K562 (cell line): Measurements from ENCODE around the gene WDR5B. TPM values are rescaled to one million over a fixed set of nuclear protein-coding genes. Genes with fewer than 3 reads are reported as not detected.
A peak's percentile ranks its signal among the peaks of the same experiment; 100 is the strongest.

Source experiments
- ATAC-seq: fragments of 200-7000 bp; cut with Tn5 transposase; 3 replicates; pipeline ENCODE4 v1.9.1; 2020; ENCODE audit warnings: moderate library complexity
- BruUV-seq: library from RNA; stranded (reverse); fragments of 400-500 nt; replicated peaks from 2 replicates; lab custom pipeline; 2021; lab: Mats Ljungman, UMichigan
- CTCF ChIA-PET: fragments of 300-600 bp; formaldehyde crosslinking; extraction: SDS; loops from one replicate; lab custom pipeline; 2021; ENCODE audit warnings: low intra/inter-chr PET ratio; lab: Yijun Ruan, JAX
- POLR2A ChIA-PET: fragments of 300-600, 350-650 bp; sonication (Branson Sonifier 250); formaldehyde crosslinking; extraction: SDS; loops from one replicate; lab custom pipeline; 2021; ENCODE audit warnings: antibody characterized with exemption, inconsistent platforms; lab: Yijun Ruan, JAX
- DNase-seq, 4 experiments: peaks; one replicate each; pipeline versions ENCODE4 v3.0.0 to v3.0.0-alpha.2; 2011 to 2018; ENCODE audit warnings: low spot score in 3 of 4, mixed read lengths in 3 of 4; ENCODE audit errors: extremely low read depth in 1 of 4
- FAIRE-seq: peaks from 2 replicates; lab custom pipeline; 2011; peaks lifted over from hg19 to GRCh38; lab: Jason Lieb, UNC
- H2AFZ ChIP-seq: 2 replicates; pipeline ENCODE4 v1.6.0; 2011; ENCODE audit warnings: low read depth, low read length, control low read depth, inconsistent platforms
- H3K27ac ChIP-seq: fragments of 200-600 bp; 3 replicates; pipeline ENCODE4 v1.8.0; 2011; ENCODE audit warnings: low read depth, mild to moderate bottlenecking, control low read depth, inconsistent platforms, low read length, moderate library complexity, mixed read lengths; ENCODE audit errors: extremely low read depth
- H3K27me3 ChIP-seq, 2 experiments: fragments of 300-600 bp in 1 of 2; 2 replicates in 1 of 2; 3 replicates in 1 of 2; pipeline versions ENCODE4 v1.6.0 to v1.8.0; 2011; ENCODE audit warnings: inconsistent platforms in 2 of 2, low read length in 2 of 2, mild to moderate bottlenecking in 1 of 2, mixed read lengths in 1 of 2, moderate library complexity in 1 of 2; ENCODE audit not compliant: control insufficient read depth in 2 of 2, insufficient read depth in 2 of 2
- H3K36me3 ChIP-seq: fragments of 300-600 bp; 3 replicates; pipeline ENCODE4 v1.8.0; 2011; ENCODE audit warnings: mild to moderate bottlenecking, low read length, inconsistent platforms; ENCODE audit not compliant: control insufficient read depth, insufficient read depth
- H3K4me1 ChIP-seq, 2 experiments: fragments of 200-600 bp in 1 of 2; replicated peaks in 1 of 2; 2 replicates in 1 of 2; 3 replicates in 1 of 2; pipeline versions ENCODE4 v1.5.1 to v1.8.0; 2011; ENCODE audit warnings: inconsistent platforms in 2 of 2, low read length in 2 of 2, mild to moderate bottlenecking in 1 of 2, mixed read lengths in 1 of 2, moderate library complexity in 1 of 2; ENCODE audit not compliant: control insufficient read depth in 2 of 2, insufficient read depth in 2 of 2
- H3K4me2 ChIP-seq: 2 replicates; pipeline ENCODE4 v1.6.1; 2011; ENCODE audit warnings: low read length, control low read depth, inconsistent platforms, mixed read lengths; ENCODE audit not compliant: insufficient read depth
- H3K4me3 ChIP-seq: fragments of 200-600 bp; sonication (generic), shearing (Covaris generic); 2 replicates; pipeline ENCODE4 v1.5.1; 2016; ENCODE audit warnings: control low read depth, inconsistent platforms
- H3K79me2 ChIP-seq: fragments of 200-600 bp; 3 replicates; pipeline ENCODE4 v1.8.0; 2011; ENCODE audit warnings: low read length, inconsistent platforms; ENCODE audit not compliant: control insufficient read depth, insufficient read depth
- H3K9ac ChIP-seq, 2 experiments: 2 replicates each; pipeline versions ENCODE4 v1.6.0 to v1.6.1; 2011; ENCODE audit warnings: low read depth in 2 of 2, low read length in 2 of 2, control low read depth in 1 of 2, inconsistent platforms in 1 of 2, mild to moderate bottlenecking in 1 of 2, mixed read lengths in 1 of 2; ENCODE audit not compliant: insufficient read depth in 1 of 2
- H3K9me1 ChIP-seq: one replicate; pipeline ENCODE4 v1.6.0; 2011; ENCODE audit warnings: inconsistent platforms, mild to moderate bottlenecking, low read length, moderate library complexity; ENCODE audit not compliant: control insufficient read depth, insufficient read depth
- H3K9me3 ChIP-seq: replicated peaks from 2 replicates; pipeline ENCODE4 v1.5.1; 2011; ENCODE audit warnings: low read depth, low read length, inconsistent platforms; ENCODE audit not compliant: control insufficient read depth, insufficient read depth
- H4K20me1 ChIP-seq: replicated peaks from 2 replicates; pipeline ENCODE4 v1.6.1; 2011; ENCODE audit warnings: low read length, inconsistent platforms, mixed read lengths; ENCODE audit not compliant: control insufficient read depth, insufficient read depth
- CBX1 ChIP-seq: sonication (generic); IDR thresholded peaks from 2 replicates; pipeline ENCODE4 v1.6.1; 2016; ENCODE audit warnings: antibody characterized with exemption, low read depth, mild to moderate bottlenecking
- CREB1 ChIP-seq, 2 experiments: sonication (generic) in 1 of 2; formaldehyde crosslinking in 1 of 2; IDR thresholded peaks; 2 replicates each; pipeline versions ENCODE4 v1.6.1 to v1.8.0; 2012 to 2022; ENCODE audit warnings: inconsistent platforms in 1 of 2, mild to moderate bottlenecking in 1 of 2, missing genetic modification reagents in 1 of 2, moderate library complexity in 1 of 2
- EP400 ChIP-seq: fragments of 450-650 bp; IDR thresholded peaks from 2 replicates; pipeline ENCODE4 v1.6.1; 2017; ENCODE audit warnings: antibody characterized with exemption, mild to moderate bottlenecking, moderate library complexity
- L3MBTL2 ChIP-seq: fragments of 450-650 bp; IDR thresholded peaks from 2 replicates; pipeline ENCODE4 v1.6.1; 2016; ENCODE audit warnings: mild to moderate bottlenecking, moderate library complexity
- MYNN ChIP-seq, 2 experiments: sonication (generic); formaldehyde crosslinking in 1 of 2; IDR thresholded peaks; 2 replicates each; pipeline versions ENCODE4 v1.5.0 to v1.6.1; 2016 to 2020; ENCODE audit warnings: antibody characterized with exemption in 1 of 2, missing genetic modification reagents in 1 of 2
- PHTF2 ChIP-seq: fragments of 250-450 bp; sonication (Bioruptor Pico); IDR thresholded peaks from 2 replicates; pipeline ENCODE4 v1.5.0; 2021; ENCODE audit warnings: mild to moderate bottlenecking
- PTBP1 ChIP-seq: fragments of 200-400 bp; formaldehyde crosslinking; IDR thresholded peaks from 2 replicates; pipeline ENCODE4 v1.6.1; 2017; ENCODE audit warnings: low read depth, low read length
- TCF7 ChIP-seq: sonication (generic); IDR thresholded peaks from 2 replicates; pipeline ENCODE4 v1.6.1; 2016; ENCODE audit warnings: antibody characterized with exemption, borderline replicate concordance
- ZBTB26 ChIP-seq: fragments of 450-650 bp; formaldehyde crosslinking; IDR thresholded peaks from 2 replicates; pipeline ENCODE4 v1.4.0; 2022; ENCODE audit warnings: missing genetic modification characterization
- ZBTB8A ChIP-seq: fragments of 450-650 bp; IDR thresholded peaks from 2 replicates; pipeline ENCODE4 v1.6.1; 2018; ENCODE audit warnings: mild to moderate bottlenecking, moderate library complexity; ENCODE audit not compliant: partially characterized antibody
- WGBS: fragments of 100-300 bp; shearing (Covaris generic); methylation state at CpG from one replicate; pipeline ENCODE4 v1.1.6; 2016; ENCODE audit warnings: low coverage, mixed read lengths; ENCODE audit not compliant: insufficient coverage; ENCODE audit errors: missing lambda C conversion rate; 5-methylcytosine and 5-hydroxymethylcytosine counted together
- in situ Hi-C: fragments of 300-500 bp; cut with MboI; formaldehyde crosslinking; loops from 4 replicates; pipeline ENCODE4 v1.15.0; 2018; ENCODE audit warnings: inconsistent platforms, mixed read lengths
- intact Hi-C: fragments of 100-400 bp; cut with micrococcal nuclease; formaldehyde crosslinking; loops from 2 replicates; pipeline ENCODE4 v1.14.2; 2022
- polyA plus RNA-seq, 8 experiments: library from polyadenylated mRNA; depleted of rRNA in 4 of 8; stranded (reverse) in 5 of 8; unstranded in 3 of 8; fragments of >200 nt; fragmentation: Nextera tagmentation in 2 of 8; fragmentation: Illumina TruSeq in 1 of 8; extraction: Ambion mirVana in 2 of 8; extraction: Trizol in 1 of 8; gene quantifications; 2 replicates each; pipeline versions ENCODE4 v1.2.1 to v1.2.3, GENCODE V29; 2011 to 2014; ENCODE audit warnings: inconsistent platforms in 1 of 8, missing spikeins in 1 of 8
- total RNA-seq, 7 experiments: library from RNA; depleted of rRNA in 6 of 7; stranded (reverse); fragments of >200 nt in 6 of 7; fragmentation: Illumina TruSeq in 2 of 7; extraction: Trizol in 2 of 7; gene quantifications; 2 replicates each; pipeline versions ENCODE4 v1.2.1 to v1.2.3, GENCODE V29; 2011 to 2021; ENCODE audit warnings: low replicate concordance in 1 of 7
- TF ChIP-seq, protein P1 (sequence below): IDR thresholded peaks from 2 replicates; pipeline ENCODE4 v1.6.1; 2011; ENCODE audit not compliant: insufficient read length; ENCODE audit errors: extremely low read depth

Gene WDR5B
- total and polyA plus RNA-seq, 9 of the 15 experiments (the other 6 are each of a cell fraction or from before 2014, with no cell fraction given) = 2.8 to 10.1 (median 4.2) TPM

DNA sequence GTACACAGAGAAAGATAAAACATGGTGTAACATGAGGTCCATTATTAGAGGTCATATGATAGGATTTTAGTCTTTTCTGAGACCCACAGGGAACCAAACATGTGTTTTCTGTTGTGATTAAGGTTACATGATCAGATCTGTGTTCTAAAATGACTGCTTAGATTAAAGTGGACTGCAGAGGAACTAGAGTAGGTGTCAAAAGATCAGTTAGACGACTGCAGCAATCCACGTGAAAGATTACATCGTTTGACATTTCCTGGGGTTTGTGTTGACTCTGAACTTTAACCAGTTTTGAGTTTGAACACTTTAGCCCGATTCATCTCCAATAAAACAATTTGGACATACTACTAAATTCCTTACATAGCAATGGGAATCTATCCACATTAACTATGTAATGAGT lies 37.9 kb downstream of the WDR5B start:
- POLR2A ChIA-PET = no interaction called here
- H3K4me1 ChIP-seq = no peaks in the 10 kb centered on the region; a peak in 1 of 5 replicates
- BruUV-seq = no TSS peak
- in situ Hi-C loops = no loop called here
- no peak overlapping the region for H2AFZ ChIP-seq
- H3K27me3 ChIP-seq = no peaks in the 10 kb centered on the region
- H3K9me1 ChIP-seq = no peaks in the 10 kb centered on the region
- H3K9me3 ChIP-seq = no peaks in the 10 kb centered on the region
- no peak for ATAC-seq
- H3K36me3 ChIP-seq = peaks cover 40% of the 10 kb centered on the region
- no peak overlapping the region for H3K4me3 ChIP-seq
- H3K79me2 ChIP-seq = peaks cover 81% of the 10 kb centered on the region
- no peaks in the 10 kb centered on the region for H4K20me1 ChIP-seq
- H3K9ac ChIP-seq = no peak overlapping the region
- no peak overlapping the region for H3K27ac ChIP-seq
- TF ChIP-seq L3MBTL2 = peak; percentile 63
- no peak for TF ChIP-seq ZBTB8A
- TF ChIP-seq CREB1 (IDR thresholded peaks at IDR 0.05) = no peak
- no peak for TF ChIP-seq CREB1 (CRISPR knock-in tag; IDR thresholded peaks at IDR 0.05)
- TF ChIP-seq PHTF2 (CRISPR knock-in tag) = no peak
- 0 out of 2 replicates have a peak, but pooled peaks have one; percentile 15 for TF ChIP-seq EP400
- TF ChIP-seq PTBP1 = no peak
- TF ChIP-seq CBX1 = no peak
- TF ChIP-seq, protein P1, sequence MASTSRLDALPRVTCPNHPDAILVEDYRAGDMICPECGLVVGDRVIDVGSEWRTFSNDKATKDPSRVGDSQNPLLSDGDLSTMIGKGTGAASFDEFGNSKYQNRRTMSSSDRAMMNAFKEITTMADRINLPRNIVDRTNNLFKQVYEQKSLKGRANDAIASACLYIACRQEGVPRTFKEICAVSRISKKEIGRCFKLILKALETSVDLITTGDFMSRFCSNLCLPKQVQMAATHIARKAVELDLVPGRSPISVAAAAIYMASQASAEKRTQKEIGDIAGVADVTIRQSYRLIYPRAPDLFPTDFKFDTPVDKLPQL = no peak
- no peak for TF ChIP-seq TCF7
- TF ChIP-seq ZBTB26 = no peak
- no peak for TF ChIP-seq MYNN (IDR thresholded peaks at IDR 0.05)
- TF ChIP-seq MYNN (CRISPR knock-in tag; IDR thresholded peaks at IDR 0.05) = no peak
- WGBS = 47% methylated on average over 4 of the region's 4 CpGs
- CTCF ChIA-PET = no interaction called here
- intact Hi-C loops = no loop called here
- no peak overlapping the region for H3K4me2 ChIP-seq
- DNase-seq = no peak
- no peak for FAIRE-seq
